ENCODE results near the gene EFNA2. TPM values are rescaled to one million over a fixed set of nuclear protein-coding genes. Genes with fewer than 3 reads are reported as not detected.

The EFNA2 gene
- total RNA-seq, 1 donor from 2014 or later = 1.0 TPM

- Histone ChIP-seq H3K27me3 (ENCODE audit: control insufficient read depth in 3 of 3, insufficient read depth in 3 of 3, low read length in 3 of 3) (peaks cover 50 to 55% (median 55%) of the 10 kb centered on the region in 3 donors), H3K4me3 (ENCODE audit: low read length in 3 of 3) (no peak overlapping the region), H3K27ac (ENCODE audit: low read depth, low read length) (no peak overlapping the region), H3K9me3 (ENCODE audit: control insufficient read depth in 3 of 3, low read length in 3 of 3) (no peaks in the 10 kb centered on the region), H3K4me1 (ENCODE audit: control insufficient read depth in 3 of 3, insufficient read depth in 3 of 3, low read length in 3 of 3) (peaks cover 0 to 6% (median 3%) of the 10 kb centered on the region in 3 donors), H3K9ac (ENCODE audit: low read depth in 1 of 3, low read length in 3 of 3) (peak overlapping the region in 1 of 3 donors; percentile 16), H3K36me3 (ENCODE audit: control insufficient read depth in 3 of 3, insufficient read depth in 3 of 3, low read length in 3 of 3) (peaks cover 0 to 7% (median 1%) of the 10 kb centered on the region in 3 donors)
These were observed 1.2 kb upstream of the EFNA2 start for GRCh38 chr19:1284293-1284978.

GRCh38 chr19:1284979-1285736, 515 bp upstream of the EFNA2 start:
- H3K27ac ChIP-seq (ENCODE audit: low read depth, low read length) = no peak overlapping the region
- H3K4me1 ChIP-seq (ENCODE audit: control insufficient read depth in 3 of 3, insufficient read depth in 3 of 3, low read length in 3 of 3) = no peaks in the 10 kb centered on the region
- peaks cover 56 to 61% (median 60%) of the 10 kb centered on the region in 3 donors for H3K27me3 ChIP-seq (ENCODE audit: control insufficient read depth in 3 of 3, insufficient read depth in 3 of 3, low read length in 3 of 3)
- peaks cover 0 to 1% (median 0%) of the 10 kb centered on the region in 3 donors for H3K36me3 ChIP-seq (ENCODE audit: control insufficient read depth in 3 of 3, insufficient read depth in 3 of 3, low read length in 3 of 3)
- H3K9ac ChIP-seq (ENCODE audit: low read depth in 1 of 3, low read length in 3 of 3) = no peak overlapping the region
- no peak overlapping the region for H3K4me3 ChIP-seq (ENCODE audit: low read length in 3 of 3)
- H3K9me3 ChIP-seq (ENCODE audit: control insufficient read depth in 3 of 3, low read length in 3 of 3) = no peaks in the 10 kb centered on the region

GRCh38 chr19:1286487-1287353, 1.0 kb downstream of the EFNA2 start:
- Histone ChIP-seq H3K27ac (ENCODE audit: low read depth, low read length) (no peak overlapping the region), H3K27me3 (ENCODE audit: control insufficient read depth in 3 of 3, insufficient read depth in 3 of 3, low read length in 3 of 3) (peaks cover 70 to 77% (median 75%) of the 10 kb centered on the region in 3 donors), H3K4me3 (ENCODE audit: low read length in 3 of 3) (no peak overlapping the region), H3K36me3 (ENCODE audit: control insufficient read depth in 3 of 3, insufficient read depth in 3 of 3, low read length in 3 of 3) (no peaks in the 10 kb centered on the region), H3K4me1 (ENCODE audit: control insufficient read depth in 3 of 3, insufficient read depth in 3 of 3, low read length in 3 of 3) (no peaks in the 10 kb centered on the region), H3K9ac (ENCODE audit: low read depth in 1 of 3, low read length in 3 of 3) (no peak overlapping the region), H3K9me3 (ENCODE audit: control insufficient read depth in 3 of 3, low read length in 3 of 3) (no peaks in the 10 kb centered on the region)

- H3K9me3 ChIP-seq (ENCODE audit: control insufficient read depth in 3 of 3, low read length in 3 of 3) = no peaks in the 10 kb centered on the region
- H3K4me1 ChIP-seq (ENCODE audit: control insufficient read depth in 3 of 3, insufficient read depth in 3 of 3, low read length in 3 of 3) = no peaks in the 10 kb centered on the region
- H3K4me3 ChIP-seq (ENCODE audit: low read length in 3 of 3) = no peak overlapping the region
- no peaks in the 10 kb centered on the region for H3K36me3 ChIP-seq (ENCODE audit: control insufficient read depth in 3 of 3, insufficient read depth in 3 of 3, low read length in 3 of 3)
- no peak overlapping the region for H3K27ac ChIP-seq (ENCODE audit: low read depth, low read length)
- no peak overlapping the region for H3K9ac ChIP-seq (ENCODE audit: low read depth in 1 of 3, low read length in 3 of 3)
- H3K27me3 ChIP-seq (ENCODE audit: control insufficient read depth in 3 of 3, insufficient read depth in 3 of 3, low read length in 3 of 3) = peaks cover 77 to 85% (median 84%) of the 10 kb centered on the region in 3 donors
These were observed 1.9 kb downstream of the EFNA2 start for GRCh38 chr19:1287354-1288225.

GRCh38 chr19:1288226-1288612, 2.5 kb downstream of the EFNA2 start:
- no peaks in the 10 kb centered on the region for H3K36me3 ChIP-seq (ENCODE audit: control insufficient read depth in 3 of 3, insufficient read depth in 3 of 3, low read length in 3 of 3)
- peaks cover 81 to 89% (median 88%) of the 10 kb centered on the region in 3 donors for H3K27me3 ChIP-seq (ENCODE audit: control insufficient read depth in 3 of 3, insufficient read depth in 3 of 3, low read length in 3 of 3)
- H3K27ac ChIP-seq (ENCODE audit: low read depth, low read length) = no peak overlapping the region

GRCh38 chr19:1288833-1289685, 3.4 kb downstream of the EFNA2 start:
- Histone ChIP-seq H3K4me3 (ENCODE audit: low read length in 3 of 3) (no peak overlapping the region), H3K9ac (ENCODE audit: low read depth in 1 of 3, low read length in 3 of 3) (no peak overlapping the region), H3K4me1 (ENCODE audit: control insufficient read depth in 3 of 3, insufficient read depth in 3 of 3, low read length in 3 of 3) (no peaks in the 10 kb centered on the region), H3K36me3 (ENCODE audit: control insufficient read depth in 3 of 3, insufficient read depth in 3 of 3, low read length in 3 of 3) (no peaks in the 10 kb centered on the region), H3K9me3 (ENCODE audit: control insufficient read depth in 3 of 3, low read length in 3 of 3) (no peaks in the 10 kb centered on the region), H3K27me3 (ENCODE audit: control insufficient read depth in 3 of 3, insufficient read depth in 3 of 3, low read length in 3 of 3) (peaks cover 76 to 89% (median 88%) of the 10 kb centered on the region in 3 donors), H3K27ac (ENCODE audit: low read depth, low read length) (no peak overlapping the region)

More at GRCh38 chr19:1288226-1288612, 2.5 kb downstream of the EFNA2 start:
- Histone ChIP-seq H3K9ac (ENCODE audit: low read depth in 1 of 3, low read length in 3 of 3) (no peak overlapping the region), H3K4me1 (ENCODE audit: control insufficient read depth in 3 of 3, insufficient read depth in 3 of 3, low read length in 3 of 3) (no peaks in the 10 kb centered on the region), H3K9me3 (ENCODE audit: control insufficient read depth in 3 of 3, low read length in 3 of 3) (no peaks in the 10 kb centered on the region), H3K4me3 (ENCODE audit: low read length in 3 of 3) (no peak overlapping the region)

GRCh38 chr19:1289686-1290025, 4.0 kb downstream of the EFNA2 start:
- Histone ChIP-seq H3K27ac (ENCODE audit: low read depth, low read length) (no peak overlapping the region), H3K4me3 (ENCODE audit: low read length in 3 of 3) (no peak overlapping the region), H3K4me1 (ENCODE audit: control insufficient read depth in 3 of 3, insufficient read depth in 3 of 3, low read length in 3 of 3) (no peaks in the 10 kb centered on the region), H3K27me3 (ENCODE audit: control insufficient read depth in 3 of 3, insufficient read depth in 3 of 3, low read length in 3 of 3) (peaks cover 75 to 90% (median 88%) of the 10 kb centered on the region in 3 donors), H3K9ac (ENCODE audit: low read depth in 1 of 3, low read length in 3 of 3) (no peak overlapping the region), H3K9me3 (ENCODE audit: control insufficient read depth in 3 of 3, low read length in 3 of 3) (no peaks in the 10 kb centered on the region), H3K36me3 (ENCODE audit: control insufficient read depth in 3 of 3, insufficient read depth in 3 of 3, low read length in 3 of 3) (no peaks in the 10 kb centered on the region)

GRCh38 chr19:1290196-1290702, 4.6 kb downstream of the EFNA2 start:
- H3K36me3 ChIP-seq (ENCODE audit: control insufficient read depth in 3 of 3, insufficient read depth in 3 of 3, low read length in 3 of 3) = no peaks in the 10 kb centered on the region
- no peak overlapping the region for H3K9ac ChIP-seq (ENCODE audit: low read depth in 1 of 3, low read length in 3 of 3)
- no peak overlapping the region for H3K4me3 ChIP-seq (ENCODE audit: low read length in 3 of 3)
- no peaks in the 10 kb centered on the region for H3K9me3 ChIP-seq (ENCODE audit: control insufficient read depth in 3 of 3, low read length in 3 of 3)
- H3K4me1 ChIP-seq (ENCODE audit: control insufficient read depth in 3 of 3, insufficient read depth in 3 of 3, low read length in 3 of 3) = no peaks in the 10 kb centered on the region
- H3K27ac ChIP-seq (ENCODE audit: low read depth, low read length) = no peak overlapping the region
- peaks cover 75 to 90% (median 88%) of the 10 kb centered on the region in 3 donors for H3K27me3 ChIP-seq (ENCODE audit: control insufficient read depth in 3 of 3, insufficient read depth in 3 of 3, low read length in 3 of 3)
